HG03457 (cell line): Measurements from ENCODE around the gene ZNF329.
"Not testable (repeated sequence)": the region's sequence is repeated elsewhere in the genome, so short reads cannot be mapped to it uniquely, and the experiment has no call there.

Experiments
- ATAC-seq: cut with Tn5 transposase; IDR thresholded peaks from one replicate; pipeline ENCODE4 v1.9.1; 2021; ENCODE audit warnings: moderate number of reproducible peaks; ENCODE audit not compliant: unreplicated experiment

Gene ZNF329

DNA sequence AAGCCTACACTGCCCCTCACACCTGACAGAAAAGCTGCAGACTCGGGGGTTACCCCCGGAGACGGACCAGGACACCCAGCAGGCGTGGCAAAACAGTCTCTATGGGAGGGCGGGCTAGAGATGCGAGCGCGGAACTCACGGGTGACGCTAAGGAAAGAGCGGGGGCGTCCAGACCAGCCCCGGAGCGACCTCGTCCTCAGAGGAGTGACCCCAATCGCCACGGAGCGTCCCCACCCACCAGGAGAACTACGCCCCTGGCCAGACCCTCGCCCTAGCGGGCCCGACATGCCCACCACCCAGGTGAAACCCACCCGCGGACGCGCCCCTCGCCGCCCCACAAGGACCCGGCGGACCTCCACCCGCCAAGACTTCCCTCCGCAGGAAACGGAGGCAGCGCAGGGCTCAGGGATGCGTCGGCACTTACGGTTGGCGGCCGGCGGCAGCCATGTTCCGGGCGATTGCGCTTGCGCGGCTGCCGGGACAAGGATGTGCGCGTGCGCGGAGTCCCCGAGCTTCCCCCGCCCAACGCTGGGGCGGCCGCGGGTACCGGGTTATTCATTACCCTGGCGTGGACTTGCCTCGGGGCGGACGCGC, at the start of gene ZNF329:
Gene ZNF329, minus strand, starts transcription at position 462 of the 594 bp plus-strand sequence. CDS start 21,286 bp downstream, outside the sequence.
- ATAC-seq, result peak; percentile 59

DNA sequence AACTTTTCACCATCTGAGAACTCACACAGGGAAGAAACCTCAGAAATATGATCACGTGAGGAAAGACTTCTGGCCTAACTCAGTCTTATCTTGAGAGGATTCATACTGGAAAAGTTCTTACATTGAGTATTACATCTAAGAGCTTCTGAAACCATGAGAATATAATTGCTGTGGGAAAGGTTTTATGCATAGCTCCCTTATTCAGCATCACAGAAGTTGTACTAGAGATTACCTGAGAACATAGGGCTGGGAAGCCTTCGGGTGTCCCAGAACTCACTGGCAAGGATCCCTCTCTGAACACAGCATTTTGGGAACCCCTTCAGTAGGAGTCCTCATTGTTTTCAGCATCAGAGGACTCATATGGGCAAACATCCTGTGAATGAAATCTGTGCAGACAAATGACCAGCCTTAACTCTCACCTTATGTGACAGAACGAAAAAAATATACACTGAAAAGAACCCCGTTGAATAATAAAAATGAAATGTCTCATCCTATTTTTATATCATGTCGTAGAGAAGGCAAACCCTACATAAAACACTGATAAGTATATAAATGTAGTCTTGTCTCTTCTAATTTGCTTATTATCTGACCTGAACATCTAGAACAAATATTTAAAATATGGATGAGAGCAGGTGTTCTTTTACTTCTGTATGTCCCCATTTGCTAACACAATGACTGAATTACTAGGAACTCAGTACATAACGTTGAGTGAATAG, 46.5 kb upstream of the ZNF329 start:
- no peak for ATAC-seq

DNA sequence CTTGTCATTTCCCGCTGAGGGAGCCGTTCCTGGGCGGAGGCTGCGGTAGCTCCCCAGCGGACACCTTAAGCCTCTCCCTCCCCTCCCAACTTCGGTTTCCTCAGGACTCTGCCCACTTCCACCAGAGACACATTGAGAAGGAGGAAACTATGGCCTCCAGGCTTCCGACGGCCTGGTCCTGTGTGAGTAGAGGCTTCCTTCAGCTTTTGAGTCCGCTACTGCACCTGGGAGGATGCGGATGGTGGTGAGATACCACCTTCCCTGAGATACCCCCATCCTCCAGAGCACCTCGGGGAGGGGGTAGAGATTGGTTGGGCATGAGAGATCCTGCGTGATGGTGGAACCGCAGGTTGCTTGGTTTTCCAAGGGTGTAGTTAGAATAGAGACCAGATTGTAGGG, 33.2 kb upstream of the ZNF329 start:
- ATAC-seq, result no peak

DNA sequence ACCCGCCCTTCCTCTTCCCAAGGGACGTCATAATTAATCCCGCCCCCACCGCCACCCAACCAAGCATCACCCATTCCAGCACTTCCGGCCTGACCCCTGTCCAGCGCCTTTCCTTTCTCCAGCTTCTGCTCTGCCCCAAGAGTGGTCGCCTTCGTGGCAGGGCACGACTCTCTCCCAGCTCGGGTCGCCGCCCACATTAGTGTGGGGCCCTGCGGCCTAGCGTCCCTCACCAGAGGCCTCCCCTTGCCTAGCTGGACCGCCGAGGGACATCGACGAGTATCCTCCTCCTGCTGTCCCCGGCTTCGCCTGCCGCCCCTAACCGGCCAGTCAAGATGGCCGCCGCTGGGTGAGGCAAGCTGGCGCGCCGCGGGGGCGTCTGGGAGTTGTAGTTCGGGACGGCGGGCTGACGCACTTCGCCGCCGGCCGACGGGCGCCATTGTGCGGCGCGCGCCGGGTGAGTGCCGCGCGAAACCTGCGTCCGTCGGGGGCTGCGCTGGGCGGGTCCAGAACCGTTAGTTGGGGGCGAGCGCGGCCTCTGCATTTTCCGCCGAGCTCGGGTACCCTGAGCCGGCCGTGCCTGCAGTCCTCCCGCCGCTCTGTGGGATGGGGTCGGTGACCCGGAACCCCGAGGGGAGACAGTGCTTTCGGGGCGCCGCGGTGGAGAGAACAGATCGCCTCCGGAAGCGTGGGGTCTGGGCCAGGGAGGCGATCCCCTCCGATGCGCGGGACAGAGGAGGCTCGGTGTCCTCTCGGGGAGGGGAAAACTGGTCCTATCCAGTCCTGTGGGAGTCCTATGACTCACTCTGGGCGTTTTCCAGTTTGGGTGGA, 32.6 kb upstream of the ZNF329 start, which contains the start of gene ZNF274:
Gene ZNF274, plus strand, starts transcription at position 73 of the 828 bp plus-strand sequence. CDS start 905 bp downstream, outside the sequence.
- peak; percentile 70 for ATAC-seq

DNA sequence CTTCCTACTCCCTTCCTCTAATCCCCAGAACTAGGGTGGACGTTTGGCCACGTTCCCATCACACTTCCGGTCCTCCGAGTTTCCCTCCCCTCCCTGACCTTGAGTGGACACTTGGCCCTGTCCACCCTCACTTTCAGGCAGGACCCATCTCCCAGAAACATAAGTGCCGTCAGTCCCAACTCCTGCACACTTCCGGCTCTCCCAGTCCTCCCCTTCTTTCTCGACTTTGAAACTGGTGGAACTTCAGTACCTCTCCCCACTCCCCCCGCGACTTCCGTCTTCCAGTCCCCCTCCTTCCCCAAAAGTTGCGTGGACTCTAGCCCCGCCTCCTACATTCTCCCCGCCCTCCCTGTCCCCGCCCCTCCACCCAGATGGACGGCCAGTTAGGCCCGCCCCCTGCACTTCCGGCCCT, 32.0 kb upstream of the ZNF329 start:
- ATAC-seq, result peak; percentile 6

DNA sequence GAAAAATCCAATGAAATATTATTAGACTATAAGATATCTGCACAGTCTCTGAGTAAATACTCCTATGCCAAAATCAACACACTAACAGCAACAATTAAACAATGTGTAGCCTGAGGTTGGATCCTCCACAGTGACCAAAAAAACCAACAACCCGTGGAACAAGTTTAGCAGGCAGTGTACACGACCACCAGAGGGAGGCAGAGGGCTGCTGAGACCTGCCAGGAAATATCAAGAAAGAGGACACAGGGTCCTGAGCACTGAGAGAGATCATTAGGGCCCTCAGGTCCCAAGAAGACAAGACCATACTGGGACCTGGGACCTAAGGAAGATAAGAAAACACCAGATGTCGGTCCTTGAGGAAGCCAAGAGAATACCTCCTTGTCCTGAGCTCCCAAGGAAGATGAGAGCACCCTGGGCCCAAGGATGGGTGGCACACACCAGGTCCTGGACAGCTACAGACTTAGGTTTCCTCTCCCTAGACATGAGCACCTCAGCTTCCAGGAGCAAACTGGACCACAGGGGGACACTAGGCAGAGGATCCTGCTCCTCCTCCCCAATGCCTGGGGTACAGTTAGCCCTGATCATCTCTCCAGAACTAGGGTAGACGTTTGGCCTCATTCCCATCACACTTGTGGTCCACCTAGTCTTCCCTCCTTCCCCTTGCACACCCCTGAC, 31.4 kb upstream of the ZNF329 start:
- no peak for ATAC-seq

DNA sequence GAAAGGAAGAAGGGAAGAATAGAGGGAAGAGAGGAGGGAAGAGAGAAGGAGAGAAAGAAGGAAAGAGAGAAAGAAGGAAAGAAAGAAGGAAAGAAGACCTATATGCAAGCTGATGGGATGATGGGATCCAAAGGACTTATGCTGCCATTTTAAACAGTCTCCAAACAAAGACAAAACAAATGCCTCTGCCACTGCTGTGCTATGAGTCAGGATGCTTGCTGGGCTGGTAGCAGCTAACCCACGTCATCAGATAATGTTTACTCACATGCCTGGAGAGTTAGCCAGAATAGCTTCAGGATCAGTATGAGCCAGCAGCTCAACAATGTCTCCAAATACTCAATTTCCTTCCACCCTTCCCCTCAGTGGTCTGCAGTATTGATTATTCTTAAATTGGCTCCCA, 20.3 kb upstream of the ZNF329 start:
- no peak for ATAC-seq

DNA sequence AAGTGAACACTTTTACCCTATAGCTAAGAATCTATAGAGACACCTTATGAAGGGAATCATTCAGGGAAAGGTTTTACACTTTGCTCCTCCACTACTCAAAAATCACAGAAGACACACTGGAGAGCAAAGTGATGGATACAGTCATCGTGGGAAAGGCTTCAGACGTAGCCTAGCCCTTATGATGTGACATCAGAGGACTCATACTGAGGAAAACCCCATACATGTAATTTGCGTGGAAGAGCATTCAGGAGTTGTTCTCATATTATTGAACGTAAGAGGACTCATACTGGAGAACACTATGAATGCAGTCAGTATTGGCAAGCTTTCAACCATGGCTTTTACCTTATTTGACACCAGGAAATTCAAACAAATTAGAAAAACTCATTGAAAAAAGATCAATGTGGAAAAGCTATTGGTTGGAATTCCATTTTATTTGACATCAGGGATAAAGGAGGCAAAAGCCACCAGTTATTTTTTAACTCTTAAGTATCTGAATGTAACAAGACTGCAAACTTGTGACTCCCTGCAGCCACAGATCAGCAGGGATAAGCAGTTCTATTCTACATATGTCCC, 16.2 kb upstream of the ZNF329 start:
- no peak for ATAC-seq

DNA sequence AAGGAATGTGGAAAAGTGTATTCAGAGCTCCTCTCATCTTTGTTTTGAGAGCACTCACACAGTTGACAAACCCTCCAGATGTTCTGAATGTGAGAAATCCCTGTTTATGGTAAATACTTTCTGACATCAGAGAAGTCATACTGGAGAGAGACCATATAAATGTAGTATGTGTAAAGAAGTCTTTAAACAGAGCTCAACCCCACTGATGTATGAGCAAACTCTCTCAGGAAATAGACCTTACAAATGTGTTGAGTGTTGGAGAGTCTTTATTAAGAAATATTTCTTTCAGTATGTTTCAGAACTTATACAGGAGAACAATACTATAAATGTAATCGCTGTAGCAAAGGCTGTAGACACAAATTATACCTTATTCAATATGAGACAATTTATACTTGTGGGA, 15.7 kb upstream of the ZNF329 start:
- ATAC-seq, result no peak

DNA sequence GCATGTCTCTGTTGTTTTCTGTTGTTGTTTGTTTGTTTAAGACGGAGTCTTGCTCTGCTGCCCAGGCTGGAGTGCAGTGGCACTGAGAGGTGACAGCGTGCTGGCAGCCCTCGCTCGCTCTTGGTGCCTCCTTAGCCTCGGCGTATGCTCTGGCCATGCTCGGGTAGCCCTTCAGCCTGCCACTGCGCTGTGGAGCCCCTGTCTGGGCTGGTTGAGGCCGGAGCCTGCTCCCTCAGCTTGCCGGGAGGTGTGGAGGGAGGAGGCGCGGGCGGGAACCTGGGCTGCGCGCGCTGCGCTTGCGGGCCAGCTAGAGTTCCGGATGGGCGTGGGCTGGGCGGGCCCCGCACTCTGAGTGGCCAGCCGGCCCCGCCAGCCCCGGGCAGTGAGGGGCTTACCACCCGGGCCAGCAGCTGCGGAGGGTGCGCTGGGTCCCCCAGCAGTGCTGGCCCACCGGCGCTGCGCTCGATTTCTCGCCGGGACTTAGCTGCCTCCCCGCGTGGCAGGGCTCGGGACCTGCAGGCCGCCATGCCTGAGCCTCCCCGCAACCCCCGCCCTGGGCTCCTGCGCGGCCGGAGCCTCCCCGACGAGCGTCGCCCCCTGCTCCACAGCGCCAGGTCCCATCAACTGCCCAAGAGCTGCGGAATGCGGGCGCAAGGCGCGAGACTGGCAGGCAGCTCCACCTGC, 6.6 kb upstream of the ZNF329 start:
- no peak for ATAC-seq

DNA sequence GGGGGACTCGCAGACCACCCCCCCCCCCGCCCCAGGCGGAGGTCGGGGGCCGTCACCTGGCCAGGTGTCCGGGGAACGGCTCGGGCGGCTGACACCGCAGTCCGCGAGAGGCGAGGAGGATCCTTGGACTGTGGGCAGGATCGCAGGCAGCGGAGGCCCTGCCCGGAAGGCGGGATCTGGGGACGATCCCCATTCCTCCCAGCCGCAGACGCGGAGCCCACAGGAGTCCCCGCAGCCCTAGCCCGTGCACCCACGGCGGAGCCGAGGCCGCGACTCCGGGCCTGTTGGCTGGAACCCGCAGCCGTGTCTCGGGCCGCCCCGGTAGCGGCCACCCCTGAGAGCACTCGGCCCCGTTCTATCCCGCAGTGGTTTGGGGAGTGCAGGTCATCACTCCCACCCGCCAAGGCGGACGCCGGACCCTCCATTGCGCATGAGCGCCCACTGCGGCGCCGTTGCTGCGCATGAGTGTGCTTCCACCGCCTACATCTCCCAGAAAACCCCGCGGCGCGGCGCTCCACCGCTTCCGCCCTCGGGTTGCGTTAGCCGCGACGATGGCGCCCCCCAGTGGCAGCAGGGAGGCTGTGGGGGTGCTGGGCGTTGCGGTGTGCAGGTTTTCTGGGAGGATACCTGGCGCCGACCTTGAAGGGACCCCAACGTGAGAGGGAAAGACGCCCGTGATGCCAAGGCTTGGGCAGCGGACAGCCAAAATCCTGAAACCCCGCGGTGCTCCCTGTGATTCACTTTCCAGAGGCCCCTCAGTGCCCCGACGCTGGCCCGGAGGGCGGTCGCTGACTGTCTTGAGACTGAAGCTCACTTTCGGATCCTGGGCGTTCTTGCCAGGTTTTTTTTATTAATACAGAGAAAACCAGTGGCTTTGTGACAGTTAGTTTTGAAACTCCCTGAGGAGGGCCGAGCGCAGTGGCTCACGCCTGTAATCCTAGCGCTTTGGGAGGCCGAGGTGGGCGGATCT, 4.4 kb upstream of the ZNF329 start:
- peak; percentile 67 for ATAC-seq

DNA sequence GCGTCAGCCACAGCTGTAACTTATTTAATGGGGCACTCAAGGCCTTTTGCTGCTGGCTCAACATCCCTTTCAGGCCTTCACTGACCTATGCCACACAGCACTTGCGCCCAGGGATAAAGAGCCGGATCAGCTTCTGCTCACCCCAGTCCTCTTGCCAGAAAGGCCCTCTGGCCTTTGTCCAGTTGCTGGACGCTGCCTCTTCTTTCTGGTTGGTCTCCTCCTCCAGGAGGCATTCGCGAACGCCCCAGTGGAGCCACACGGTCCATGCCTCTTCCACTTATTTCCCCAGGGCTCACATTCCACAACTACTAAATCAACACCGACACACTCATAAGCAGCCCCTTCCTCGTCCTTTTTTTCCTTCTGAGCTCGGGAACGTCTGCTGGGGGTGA, 3.7 kb upstream of the ZNF329 start:
- ATAC-seq, result no peak

DNA sequence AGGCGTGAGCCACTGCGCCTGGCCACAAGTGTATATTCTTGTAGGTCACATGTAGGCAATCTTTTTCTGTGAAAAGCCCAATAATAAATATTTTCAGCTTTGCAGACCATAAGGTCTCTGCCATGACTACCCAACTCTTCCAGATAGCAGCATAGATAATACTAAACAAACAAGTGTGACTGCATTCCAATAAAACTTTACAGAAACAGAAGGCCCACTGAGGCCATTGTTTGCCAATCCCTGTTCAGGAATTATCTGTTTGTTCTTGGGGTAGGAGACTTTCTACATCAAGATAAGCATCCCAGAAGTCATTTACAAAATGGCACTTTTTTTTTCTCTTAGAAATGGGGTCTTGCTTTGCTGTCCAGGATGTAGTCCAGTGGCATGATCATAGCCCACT, 2.8 kb upstream of the ZNF329 start:
- no peak for ATAC-seq

DNA sequence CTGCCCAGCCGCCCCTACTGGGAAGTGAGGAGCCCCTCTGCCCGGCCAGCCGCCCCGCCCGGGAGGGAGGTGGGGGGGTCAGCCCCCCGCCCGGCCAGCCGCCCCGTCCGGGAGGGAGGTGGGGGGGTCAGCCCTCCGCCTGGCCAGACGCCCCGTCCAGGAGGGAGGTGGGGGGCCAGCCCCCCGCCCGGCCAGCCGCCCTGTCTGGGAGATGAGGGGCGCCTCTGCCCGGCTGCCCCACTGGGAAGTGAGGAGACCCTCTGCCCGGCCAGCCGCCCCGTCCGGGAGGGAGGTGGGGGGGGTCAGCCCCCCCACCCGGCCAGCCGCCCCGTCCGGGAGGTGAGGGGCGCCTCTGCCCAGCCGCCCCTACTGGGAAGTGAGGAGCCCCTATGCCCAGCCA, 3.1 kb downstream of the ZNF329 start:
- not testable (repeated sequence) for ATAC-seq

DNA sequence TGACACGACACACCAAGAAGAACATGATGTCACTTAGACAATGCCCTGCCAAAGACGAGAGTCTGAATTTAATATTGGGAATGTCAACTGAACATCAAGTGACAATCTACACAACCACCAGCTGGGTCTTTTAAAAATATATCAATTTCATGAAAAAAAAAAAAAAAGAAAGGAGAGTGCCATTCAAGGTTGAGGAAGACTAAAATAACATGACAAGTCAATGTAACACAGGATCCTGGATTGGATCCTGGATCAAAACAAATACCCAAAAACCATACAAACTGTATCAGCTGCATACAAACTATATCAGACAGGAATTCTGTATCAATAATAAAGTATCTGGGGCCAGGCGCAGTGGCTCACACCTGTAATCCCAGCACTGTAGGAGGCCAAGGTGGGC, 4.7 kb downstream of the ZNF329 start:
- ATAC-seq, result no peak

DNA sequence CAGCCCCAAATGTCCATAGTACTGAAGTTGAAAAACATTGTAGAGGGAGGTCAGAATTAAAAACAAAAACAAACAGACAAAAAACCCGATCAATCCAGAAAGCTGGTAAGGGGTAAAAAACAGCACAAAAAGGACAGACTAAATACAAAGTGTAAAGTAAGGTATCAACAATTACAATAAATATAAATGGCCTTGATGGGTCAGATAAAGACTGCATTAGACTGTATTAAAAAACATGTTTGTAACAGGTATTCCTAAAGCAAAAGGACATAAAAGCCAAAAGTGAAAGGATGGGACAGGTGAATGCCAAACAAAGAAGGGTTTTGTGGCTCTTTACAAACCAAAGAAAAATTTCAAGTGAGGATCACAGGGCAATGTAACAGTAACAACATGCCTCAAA, 16.3 kb downstream of the ZNF329 start:
- no peak for ATAC-seq

DNA sequence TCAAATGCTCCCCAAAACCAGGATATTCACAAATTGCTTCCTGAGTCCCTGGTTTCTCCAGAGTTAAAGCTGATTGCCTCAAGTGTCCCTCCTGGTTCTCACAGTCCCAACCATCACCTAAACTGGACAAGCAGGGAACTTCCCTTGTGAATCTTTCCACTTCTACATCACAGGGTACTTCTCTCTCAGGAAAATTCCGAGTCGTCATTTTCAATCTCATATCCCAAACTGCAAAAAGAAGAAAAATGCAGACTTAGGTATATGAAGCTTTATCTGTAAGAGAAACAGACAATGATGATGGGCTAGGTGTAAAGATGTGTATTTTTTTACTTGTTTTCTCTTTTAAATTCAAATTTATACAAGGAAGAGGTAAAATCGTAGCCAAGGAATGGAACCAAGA, 21.3 kb downstream of the ZNF329 start:
- no peak for ATAC-seq

DNA sequence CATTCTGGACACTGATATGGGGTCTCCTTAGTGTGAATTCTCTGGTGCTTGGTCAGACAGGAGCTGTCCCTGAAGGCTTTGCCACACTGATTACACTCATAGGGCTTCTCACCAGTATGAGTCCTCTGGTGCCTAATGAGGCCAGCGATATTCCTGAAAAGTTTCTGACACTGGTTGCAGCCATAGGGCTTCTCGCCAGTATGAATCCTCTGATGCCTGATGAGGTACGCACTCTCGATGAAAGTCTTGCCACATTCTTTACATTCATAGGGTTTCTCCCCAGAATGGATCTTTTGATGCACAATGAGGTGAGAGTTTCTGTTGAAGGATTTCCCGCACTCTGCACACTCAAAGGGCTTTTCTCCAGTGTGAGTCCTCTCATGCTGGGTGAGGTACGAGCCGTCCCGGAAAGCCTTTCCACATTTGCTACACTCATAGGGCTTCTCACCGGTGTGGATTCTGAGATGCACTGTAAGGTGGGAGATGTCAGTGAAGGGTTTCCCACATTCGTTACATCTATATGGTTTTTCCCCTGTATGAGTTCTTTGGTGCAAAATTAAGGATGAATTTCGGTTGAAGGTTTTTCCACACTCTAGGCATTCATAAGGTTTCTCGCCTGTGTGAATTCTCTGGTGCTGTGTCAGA, 22.4 kb downstream of the ZNF329 start:
- no peak for ATAC-seq

DNA sequence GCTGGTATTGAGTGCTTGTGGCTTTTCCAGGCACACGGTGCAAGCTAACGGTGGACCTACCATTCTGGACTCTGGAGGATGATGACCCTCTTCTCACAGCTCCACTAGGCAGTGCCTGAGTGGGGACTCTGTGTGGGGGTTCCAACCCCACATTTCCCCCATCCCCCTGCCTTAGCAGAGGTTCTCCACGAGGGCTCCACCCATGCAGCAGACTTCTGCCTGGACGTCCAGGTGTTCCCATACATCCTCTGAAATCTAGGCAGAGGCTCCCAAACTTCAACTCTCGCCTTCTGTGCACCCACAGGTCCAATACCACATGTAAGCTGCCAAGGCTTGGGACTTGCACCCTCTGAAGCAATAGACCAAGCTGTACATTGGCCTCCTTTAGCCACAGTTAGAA, 27.2 kb downstream of the ZNF329 start:
- ATAC-seq, result no peak
